ENCODE data around the gene SLC26A11.

DNA sequence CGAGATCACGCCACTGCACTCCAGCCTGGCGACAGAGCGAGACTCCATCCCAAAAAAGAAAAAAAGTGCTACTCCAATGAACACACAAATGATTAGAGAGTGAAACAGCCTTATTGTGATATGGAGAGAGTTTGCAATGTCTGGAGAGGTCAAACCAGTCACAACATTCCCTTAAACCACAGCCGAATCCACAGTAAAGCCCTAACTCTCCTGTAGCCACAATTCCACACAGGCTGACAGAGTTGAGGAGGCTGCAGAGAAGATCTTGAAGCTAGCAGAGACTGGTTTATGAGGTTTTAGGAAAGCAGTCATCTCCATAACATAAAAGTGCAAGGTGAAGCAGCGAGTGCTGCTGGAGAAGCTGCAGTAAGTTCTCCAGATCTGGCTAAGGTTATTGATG, 47.2 kb downstream of the SLC26A11 start:
- TF ChIP-seq, protein P1, sequence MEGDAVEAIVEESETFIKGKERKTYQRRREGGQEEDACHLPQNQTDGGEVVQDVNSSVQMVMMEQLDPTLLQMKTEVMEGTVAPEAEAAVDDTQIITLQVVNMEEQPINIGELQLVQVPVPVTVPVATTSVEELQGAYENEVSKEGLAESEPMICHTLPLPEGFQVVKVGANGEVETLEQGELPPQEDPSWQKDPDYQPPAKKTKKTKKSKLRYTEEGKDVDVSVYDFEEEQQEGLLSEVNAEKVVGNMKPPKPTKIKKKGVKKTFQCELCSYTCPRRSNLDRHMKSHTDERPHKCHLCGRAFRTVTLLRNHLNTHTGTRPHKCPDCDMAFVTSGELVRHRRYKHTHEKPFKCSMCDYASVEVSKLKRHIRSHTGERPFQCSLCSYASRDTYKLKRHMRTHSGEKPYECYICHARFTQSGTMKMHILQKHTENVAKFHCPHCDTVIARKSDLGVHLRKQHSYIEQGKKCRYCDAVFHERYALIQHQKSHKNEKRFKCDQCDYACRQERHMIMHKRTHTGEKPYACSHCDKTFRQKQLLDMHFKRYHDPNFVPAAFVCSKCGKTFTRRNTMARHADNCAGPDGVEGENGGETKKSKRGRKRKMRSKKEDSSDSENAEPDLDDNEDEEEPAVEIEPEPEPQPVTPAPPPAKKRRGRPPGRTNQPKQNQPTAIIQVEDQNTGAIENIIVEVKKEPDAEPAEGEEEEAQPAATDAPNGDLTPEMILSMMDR (IDR thresholded peaks at IDR 0.05), result no peak
- TF ChIP-seq EZH2 (IDR thresholded peaks at IDR 0.05; ENCODE audit: borderline replicate concordance, insufficient read depth, low read depth, low read length, poor library complexity, severe bottlenecking), result no peak
